NCI-H345 treated with DMSO at 0.1 percent for 48 hours (cell line): ENCODE measurements around the gene FBXL12.
A peak's percentile ranks its signal among the peaks of the same experiment; 100 is the strongest.
"Not testable (repeated sequence)": the region's sequence is repeated elsewhere in the genome, so short reads cannot be mapped to it uniquely, and the experiment has no call there.

Experiments
- DNase-seq: peaks from one replicate; lab custom pipeline; 2025; ENCODE audit not compliant: unreplicated experiment; lab: John Stamatoyannopoulos, UW

FBXL12 gene, protein sequence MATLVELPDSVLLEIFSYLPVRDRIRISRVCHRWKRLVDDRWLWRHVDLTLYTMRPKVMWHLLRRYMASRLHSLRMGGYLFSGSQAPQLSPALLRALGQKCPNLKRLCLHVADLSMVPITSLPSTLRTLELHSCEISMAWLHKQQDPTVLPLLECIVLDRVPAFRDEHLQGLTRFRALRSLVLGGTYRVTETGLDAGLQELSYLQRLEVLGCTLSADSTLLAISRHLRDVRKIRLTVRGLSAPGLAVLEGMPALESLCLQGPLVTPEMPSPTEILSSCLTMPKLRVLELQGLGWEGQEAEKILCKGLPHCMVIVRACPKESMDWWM

DNA sequence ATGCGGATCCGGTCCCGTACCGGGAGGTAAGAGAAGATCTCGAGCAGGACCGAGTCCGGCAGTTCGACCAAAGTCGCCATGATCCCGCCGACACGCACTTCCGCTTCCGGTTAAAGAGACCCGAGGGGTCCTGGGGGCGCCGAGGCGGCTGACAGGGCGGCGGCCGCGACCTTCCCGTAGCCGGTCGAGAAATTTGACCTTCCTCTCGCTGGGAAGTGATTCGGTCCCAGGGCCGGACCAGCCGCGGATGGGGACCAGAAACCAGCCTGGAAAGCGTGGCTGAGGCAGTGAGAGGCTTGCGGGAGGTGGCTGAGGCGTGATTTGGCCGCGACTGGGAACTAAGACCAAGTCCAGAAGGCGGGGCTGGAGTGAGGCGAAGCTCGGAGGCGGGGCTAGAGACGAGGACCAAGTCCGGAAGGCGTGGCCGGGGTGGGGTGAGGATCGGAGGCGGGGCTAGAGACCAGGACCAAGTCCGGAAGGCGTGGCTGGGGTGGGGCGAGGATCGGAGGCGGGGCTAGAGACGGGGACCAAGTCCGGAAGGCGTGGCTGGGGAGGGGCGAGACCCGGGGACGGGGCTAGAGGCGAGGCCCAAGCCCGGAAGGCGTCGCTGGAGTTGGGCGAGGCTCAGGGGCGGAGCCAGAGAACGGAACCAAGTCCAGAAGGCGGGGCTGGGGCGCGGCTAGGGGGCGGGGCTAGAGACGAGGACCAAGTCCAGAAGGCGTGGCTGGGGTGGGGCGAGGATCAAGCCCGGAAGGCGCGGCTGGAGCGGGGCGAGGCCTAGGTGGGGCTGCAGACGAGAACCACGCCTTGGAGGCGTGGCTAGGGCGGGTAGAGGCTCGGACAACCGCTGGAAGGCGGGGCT, at the start of gene FBXL12:
FBXL12 (minus strand) TSS at position 346 of the 862 bp plus-strand sequence; CDS start at position 80, 266 bp downstream.
- DNase-seq = peak; percentile 98

DNA sequence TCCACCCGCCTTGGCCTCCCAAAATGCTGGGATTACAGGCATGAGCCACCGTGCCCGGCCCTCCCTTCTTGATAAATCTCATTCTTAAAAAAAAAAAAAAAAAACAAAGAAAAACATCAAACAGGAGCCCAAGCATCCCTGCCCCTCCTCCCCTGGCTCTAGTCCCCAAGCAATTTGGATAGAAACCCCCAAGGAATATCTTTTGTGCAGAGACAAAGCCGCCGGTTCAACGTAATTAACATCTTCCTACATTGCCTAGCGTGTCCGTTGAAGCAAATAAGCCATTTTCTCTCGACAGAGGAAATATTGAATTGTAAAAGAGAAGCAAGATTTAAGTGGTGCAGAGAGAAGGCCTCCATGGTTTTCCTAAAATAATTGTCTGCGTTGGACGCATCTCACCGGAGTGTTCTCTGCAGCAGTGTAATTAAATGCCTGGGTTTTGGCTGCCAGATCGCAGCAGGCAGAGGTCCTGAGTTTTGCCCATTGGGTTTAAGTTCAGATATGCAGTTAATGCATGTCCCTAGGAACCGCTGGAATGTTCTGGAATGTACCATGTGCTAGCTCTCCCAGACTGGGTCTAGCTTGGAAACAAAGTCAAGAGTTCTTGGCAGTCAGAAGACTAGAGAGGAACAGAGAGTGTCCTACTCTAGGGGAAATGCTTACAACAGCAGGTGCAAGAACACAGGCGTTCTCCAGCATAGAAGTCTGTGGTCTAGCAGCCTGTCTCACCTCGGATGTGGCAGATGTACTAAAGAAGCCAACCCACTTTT, 47.0 kb upstream of the FBXL12 start:
- DNase-seq = no peak

DNA sequence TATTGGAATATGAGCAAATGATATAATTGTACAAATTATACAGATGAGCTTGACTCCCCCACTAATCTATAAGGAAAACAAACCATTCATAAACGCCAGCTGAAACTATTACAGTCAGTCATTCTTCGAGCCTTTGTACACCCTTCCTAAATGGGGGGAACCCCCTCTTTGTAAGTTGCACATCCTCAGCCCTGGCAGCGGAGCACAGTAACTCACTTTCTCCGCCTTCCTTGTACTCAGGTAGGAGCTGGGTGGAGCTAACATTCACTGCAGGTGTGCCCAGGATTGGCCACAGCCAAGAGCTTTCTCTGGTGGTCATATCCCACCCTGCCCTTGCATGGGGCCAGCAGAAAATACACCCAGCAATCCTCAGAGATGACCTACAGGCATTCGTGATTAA, 44.9 kb upstream of the FBXL12 start:
- no peak for DNase-seq

DNA sequence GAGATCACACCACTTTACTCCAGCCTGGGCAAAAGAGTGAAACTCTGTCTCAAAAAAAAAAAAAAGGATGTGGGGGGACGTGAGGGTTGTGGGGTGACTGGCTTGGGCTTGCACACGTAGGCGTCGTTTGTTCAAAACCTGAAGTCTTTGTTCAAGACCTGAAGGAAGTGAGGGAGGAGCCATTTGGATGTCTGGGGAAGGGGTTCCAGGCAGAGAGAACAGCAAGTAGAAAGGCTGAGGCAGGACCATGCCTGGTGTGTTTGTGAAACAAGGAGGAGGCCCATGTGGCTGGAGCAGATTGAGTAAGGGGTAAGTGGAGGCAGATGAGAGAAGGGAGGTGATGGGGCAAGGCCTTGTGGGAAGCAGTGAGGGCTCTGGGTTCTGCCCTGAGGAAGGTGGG, 44.1 kb upstream of the FBXL12 start:
- DNase-seq = no peak

DNA sequence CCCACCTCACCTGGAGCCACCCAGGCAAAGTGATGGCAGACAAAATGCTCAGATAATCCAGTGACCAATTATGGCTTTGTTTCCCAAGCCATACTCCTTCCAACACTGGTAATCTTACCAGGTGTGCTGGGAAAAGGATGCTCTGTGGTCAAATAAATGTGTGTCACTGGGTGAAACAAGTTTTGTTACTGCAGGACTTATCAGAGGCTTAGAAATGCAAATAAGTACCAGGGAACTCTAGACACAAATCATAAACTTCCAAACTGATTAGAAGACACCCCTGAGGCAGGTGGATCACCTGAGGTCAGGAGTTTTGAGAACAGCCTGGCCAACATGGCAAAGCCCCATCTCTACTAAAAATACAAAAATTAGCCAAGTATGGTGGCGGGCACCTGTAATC, 42.6 kb upstream of the FBXL12 start:
- DNase-seq = no peak

DNA sequence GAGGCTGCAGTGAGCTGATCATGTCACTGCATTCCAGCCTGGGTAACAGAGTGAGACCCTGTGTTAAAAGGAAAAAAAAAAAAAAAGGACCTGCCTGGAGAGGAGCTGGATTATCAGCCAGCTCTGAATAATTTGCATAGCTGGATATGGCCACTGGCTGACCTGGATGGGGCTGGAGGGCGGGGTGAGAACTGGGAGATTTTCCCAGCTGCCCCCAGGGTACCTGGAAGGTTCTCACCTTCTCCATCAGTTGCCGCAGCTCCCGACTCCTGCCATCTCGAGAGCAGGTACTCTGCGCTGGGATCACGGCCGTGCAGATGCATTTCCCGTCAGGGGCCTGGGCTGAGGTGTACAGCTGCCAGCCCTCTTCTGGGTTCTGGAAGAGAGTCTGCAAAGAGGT, 41.5 kb upstream of the FBXL12 start:
- DNase-seq = no peak

DNA sequence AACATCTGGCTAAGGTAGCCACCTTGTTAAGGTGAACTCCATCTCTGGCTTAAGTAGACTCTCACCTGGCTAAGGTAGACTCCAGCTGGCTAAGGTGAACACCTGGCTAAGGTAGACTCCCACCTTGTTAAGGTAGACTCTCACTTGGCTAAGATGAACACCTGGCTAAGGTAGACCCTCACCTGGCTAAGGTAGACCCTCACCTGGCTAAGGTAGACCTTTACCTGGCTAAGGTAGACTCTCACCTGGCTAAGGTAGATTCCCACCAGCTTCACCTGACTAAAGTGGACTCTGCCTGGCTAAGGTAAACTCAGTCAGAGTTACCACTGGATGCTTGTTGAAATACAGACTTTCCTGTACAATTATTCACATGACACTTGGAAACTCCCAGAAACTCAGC, 39.9 kb upstream of the FBXL12 start:
- DNase-seq = no peak

DNA sequence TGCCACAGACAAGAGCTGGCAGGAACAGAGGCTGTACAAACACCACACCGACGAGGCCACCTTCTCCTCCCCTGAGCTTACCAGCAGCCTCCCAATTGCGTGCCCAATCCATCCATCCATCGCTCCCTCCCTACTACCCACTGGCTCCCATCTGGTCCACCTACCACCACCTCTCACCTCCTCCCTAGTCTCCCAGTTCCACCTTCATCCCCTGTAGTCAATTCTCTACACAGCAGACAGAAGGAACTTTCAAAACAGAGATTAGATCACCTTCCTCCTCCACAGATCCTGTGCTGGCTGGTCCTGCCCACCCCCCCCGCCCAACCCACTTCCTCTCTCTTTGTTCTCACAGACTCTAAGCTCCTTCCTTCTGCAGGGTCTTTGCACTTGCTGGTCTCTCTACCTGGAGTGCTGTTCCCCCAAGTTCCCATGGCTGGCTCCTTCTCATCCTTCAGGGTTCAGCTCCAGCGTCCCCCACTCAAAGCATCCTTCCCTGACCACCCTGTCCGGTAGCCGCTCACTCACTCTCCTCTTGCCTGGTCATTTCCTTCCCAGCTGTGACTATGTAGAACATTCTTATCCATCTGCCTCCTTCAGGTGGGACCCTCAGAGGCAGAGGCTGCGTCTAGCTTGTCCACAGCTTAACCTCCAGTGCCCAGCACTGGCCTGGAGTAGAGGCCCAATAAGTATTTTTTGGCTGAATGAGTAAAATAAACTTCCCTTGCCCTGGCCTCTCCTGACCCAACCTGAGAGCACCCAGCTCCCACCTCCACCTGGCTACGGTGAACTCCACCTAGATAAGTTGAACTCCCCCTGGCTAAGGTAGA, 39.3 kb upstream of the FBXL12 start:
- DNase-seq = no peak

DNA sequence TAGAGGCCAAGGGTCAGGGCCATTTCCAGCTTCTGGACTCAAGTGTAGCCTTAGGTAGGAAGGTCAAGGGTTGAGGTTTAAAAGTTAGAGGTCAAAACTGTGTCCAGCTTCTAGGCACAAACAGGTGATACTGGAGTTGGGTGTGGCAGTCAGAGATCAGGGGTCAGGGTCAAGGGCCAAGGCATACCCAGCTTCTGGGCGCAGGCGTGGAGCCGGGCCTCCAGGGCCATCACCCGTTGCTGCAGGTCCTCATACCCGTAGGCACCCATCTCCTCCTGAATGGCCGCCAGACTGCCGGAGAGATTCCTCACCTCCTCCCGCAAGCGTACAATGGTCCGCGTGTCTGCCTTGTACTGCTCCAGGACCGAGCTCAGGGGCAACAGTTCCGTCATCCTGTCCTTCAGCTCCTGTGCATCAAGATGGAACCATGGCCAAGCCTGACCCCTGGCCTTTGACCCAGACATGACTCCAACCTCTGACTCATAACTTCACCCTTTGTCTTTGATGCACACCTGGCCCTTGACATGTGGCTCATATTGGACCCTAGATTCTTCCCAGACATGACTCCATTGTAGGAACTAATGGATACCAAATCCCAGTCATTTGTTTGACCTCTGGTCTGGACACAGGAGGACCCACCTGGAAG, 38.3 kb upstream of the FBXL12 start:
- no peak for DNase-seq

DNA sequence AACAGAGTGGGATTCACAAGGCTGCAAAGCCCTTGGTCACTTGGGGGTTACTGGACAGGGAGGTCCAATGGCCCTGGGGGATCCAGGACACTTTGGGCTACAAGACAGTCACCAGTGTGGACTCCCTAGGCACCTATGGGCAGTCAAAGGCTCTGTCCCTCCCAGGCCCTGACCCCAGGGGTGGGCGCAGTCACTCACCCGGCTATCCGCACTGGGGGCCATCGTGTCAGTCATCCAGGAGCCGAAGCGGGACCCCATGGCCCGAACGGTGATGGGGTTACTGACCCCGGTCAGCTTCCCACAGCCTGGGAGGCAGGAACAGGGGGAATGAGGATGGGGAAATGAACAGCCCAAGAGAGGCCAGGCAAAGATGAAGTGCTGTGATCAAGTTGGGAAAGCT, 37.7 kb upstream of the FBXL12 start:
- DNase-seq = no peak

DNA sequence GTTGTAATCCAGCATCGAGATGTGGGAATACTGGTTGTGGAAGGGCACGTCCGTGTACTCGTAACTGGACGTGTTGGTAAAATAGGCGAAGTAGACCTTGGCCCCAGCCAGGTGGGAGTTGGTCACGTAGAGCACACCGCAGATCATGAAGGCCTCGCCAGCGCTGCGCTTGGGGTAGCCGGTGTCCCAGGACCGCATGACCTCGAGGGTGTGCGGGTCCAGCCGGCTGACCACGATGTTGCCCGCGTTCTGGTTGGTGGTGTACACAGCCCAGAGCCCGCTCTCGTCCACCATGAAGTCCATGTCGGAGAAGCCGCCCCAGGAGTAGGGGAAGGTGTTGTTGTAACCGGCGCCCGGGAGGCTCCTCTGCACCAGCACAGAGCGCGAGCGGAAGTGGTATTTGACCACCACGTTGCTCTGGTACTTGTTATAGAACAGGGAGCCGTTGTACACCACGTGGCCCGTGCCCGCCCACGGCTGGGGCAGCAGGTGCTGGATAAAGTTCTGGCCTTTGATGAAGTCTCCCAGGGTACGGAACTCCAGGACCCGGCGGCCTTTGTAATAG, 35.5 kb upstream of the FBXL12 start:
- DNase-seq = no peak

DNA sequence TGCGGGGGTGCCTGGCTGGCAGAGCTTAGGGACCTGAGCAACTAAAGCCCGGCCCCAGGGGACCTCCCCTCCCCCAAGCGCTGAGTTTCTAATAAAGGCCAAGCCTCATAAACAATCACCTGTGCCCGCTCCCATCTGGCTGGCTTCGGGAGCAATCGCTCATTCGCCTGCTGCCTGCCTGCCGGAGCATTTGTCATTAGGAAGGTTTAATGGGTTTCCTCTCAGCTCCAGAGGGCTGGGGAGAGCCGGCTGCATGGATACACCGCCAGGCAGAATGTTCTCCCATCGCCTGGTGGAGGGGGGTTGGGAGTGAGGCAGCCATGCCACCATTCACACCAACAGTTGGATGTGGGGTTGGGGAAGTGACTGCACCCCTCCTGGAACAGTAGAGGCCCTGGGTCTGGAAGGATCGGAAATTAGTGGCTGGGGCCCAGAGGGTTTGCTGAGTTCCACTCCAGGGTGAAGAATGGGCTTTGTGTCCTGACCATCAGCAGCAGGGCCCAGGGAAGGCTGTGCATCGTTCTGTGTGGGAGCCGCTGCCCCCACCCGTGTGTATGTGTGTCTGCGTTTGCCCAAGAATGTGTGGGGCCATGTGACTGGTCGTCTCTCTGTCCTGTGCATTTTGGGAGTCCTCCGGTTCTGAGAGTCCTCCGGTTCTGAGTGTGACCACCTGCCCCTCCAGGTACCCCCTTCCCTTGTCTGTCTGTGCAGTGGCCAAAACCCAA, 31.5 kb upstream of the FBXL12 start:
- no peak for DNase-seq

DNA sequence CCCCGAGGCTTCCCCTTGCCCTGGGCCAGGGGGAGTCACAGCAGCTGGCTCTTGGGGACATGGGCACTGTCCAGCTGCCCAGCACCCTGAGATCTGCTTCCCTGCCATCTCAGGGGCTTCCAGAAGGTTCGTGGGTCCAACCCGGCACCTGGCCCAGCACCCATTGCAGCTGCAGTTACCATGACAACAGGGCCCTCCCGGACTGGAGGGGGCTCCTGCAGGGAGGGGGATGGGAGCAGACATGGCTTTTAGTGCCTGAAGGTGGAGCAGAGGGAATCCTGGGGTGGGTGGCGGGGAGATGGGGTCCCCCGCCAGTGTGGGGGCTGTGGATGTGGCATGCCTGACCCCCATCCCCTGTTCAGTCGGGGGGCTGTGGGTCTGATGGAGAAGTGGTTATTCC, 30.9 kb upstream of the FBXL12 start:
- no peak for DNase-seq

DNA sequence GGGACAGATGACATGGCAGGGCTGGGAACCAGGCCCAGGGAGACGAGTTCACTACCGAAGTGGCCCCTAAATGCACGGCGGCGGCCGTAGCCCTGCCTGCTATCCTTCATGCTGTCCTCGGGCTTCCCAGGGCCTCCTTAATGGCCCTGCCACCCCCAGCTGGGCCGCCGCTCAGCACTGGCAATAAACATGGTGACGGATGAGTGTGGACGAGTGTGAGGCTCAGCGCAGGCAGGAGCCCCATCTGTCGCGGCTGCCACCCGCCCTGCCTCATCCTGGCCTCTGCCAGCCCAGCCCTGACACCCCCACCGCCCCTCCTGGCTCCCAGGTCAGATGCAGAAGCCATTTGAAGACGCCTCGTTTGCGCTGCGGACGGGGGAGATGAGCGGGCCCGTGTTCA, 29.9 kb upstream of the FBXL12 start:
- no peak for DNase-seq

DNA sequence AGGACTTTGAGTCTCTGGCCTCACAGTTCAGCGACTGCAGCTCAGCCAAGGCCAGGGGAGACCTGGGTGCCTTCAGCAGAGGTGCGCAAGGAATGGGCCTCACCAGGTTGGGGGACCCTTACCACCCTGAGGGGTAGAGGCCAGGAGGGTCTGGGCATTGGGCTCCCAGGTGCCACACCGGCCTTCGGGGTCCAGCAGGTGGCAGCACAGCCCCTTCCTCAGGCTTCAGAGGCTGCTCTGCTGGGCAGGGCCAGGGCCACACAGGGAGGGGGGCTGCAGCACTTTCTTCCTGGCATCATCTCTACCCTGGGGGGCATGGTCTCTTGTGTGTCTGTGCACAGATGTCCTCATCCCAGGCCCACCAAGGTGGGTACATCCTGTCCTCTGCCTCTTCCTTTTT, 29.2 kb upstream of the FBXL12 start:
- no peak for DNase-seq

DNA sequence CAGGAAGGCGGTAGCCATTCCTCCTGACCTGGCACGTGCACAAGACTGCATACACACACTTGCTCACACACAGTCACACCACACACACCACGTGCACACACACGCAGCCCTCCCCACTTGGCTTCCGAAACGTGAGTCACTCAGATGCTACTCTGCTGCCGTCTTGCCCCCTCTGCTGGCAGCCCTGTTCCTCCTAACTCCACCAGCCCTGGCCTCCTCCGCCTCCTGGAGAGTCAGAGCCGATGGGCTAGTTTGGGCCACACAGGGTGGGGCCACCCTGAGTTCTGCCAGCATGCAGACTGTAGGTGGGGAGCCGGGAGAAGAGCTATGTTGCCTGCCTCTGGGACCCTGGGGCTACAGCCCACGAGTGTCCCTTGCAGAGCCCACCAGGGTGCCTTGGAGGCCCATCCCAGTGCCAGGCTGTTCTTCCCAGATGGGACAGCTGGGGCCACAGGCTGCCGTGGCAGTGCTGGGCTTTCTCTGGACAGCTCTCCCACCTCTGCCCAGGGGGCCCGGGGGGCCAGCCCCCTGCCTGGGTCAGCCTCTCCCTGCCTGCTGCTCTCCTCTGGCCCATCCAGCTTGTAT, 28.3 kb upstream of the FBXL12 start:
- DNase-seq = no peak

DNA sequence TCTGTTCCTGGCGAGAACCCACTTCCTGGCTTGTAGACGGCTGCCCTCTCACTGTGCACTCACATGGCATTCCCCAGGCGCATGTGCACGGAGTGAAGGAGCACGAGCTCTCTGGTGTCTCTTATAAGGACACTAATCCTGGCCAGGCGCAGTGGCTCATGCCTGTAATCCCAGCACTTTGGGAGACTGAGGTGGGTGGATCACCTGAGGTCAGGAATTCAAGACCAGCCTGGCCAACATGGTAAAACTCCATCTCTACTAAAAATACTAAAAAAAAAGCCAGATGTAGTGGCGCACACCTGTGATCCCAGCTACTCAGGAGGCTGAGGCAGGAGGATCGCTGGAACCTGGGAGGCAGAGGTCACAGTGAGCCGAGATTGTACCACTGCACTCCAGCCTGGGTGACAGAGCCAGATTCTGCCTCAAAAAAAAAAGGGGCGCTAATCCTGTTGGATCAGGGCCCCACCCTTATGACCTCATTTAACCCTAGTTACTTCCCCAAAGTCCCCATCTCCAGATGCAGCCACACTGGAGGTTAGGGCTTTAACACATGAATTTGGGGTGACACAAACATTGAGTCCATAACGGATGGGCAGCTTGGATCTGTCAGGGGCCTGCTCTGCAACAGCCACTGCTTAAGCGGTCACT, 24.9 kb upstream of the FBXL12 start:
- not testable (repeated sequence) for DNase-seq

DNA sequence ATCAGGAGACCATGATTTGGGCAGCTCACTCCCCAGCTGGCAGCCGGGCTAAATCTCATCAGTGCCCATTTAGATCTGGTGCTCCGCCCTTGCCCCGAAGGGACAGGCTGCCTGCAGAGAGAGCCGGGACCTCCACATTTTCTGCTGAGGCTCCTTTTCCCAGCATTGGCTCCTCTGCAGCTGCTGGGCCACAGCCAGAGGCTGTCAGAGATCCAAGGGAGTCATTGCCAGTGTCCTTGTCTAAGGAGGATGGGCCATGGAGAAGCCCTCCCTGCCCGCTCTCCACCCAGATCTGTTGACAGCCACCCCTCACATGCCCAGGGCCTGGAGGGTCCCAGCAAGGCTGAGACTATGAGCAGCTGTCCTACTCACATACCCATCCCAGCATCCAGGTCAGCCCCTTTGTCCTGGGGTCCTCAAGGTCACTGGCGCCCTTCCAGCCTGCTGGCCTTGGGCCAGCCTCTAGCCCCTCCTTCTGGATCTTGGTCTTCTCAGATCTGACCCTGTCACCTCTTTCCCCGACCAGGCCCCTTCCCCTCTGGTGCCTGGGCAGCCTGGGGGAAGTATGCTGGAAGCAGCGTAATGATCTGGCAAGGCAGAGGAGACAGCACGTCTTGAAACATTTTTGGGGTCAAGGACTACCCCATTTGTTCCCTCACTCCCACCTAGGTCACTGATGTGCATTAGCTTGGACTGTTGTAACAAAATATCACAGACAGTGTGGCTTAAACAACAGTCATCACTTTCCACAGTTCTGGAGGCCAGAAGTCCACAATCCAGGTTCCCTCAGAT, 24.2 kb upstream of the FBXL12 start:
- DNase-seq = no peak
